ENCODE measurements around the gene ZDBF2.

DNA sequence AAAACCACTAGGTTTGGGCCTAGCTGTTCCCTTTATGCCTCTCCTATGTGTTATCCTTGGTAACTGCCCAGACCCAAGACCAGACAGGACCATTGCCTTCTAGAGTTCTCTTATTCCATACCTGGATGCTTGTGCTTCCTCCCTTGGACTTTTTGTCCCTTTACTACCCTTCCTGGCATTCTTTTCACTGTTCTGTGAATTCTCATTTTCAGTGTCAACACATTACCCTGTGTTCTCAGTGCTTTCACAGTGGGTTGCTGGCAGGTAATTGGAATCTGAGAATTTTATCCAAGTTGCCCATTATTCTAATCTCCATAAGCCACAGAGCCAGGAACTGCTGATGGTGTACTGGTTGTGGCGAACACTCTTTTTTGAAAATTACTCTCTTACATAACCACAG is 41.7 kb downstream of the ZDBF2 start:
- TF ChIP-seq ZFP30 (CRISPR knock-in tag; IDR thresholded peaks at IDR 0.05), result no peak
- TF ChIP-seq, protein P1, sequence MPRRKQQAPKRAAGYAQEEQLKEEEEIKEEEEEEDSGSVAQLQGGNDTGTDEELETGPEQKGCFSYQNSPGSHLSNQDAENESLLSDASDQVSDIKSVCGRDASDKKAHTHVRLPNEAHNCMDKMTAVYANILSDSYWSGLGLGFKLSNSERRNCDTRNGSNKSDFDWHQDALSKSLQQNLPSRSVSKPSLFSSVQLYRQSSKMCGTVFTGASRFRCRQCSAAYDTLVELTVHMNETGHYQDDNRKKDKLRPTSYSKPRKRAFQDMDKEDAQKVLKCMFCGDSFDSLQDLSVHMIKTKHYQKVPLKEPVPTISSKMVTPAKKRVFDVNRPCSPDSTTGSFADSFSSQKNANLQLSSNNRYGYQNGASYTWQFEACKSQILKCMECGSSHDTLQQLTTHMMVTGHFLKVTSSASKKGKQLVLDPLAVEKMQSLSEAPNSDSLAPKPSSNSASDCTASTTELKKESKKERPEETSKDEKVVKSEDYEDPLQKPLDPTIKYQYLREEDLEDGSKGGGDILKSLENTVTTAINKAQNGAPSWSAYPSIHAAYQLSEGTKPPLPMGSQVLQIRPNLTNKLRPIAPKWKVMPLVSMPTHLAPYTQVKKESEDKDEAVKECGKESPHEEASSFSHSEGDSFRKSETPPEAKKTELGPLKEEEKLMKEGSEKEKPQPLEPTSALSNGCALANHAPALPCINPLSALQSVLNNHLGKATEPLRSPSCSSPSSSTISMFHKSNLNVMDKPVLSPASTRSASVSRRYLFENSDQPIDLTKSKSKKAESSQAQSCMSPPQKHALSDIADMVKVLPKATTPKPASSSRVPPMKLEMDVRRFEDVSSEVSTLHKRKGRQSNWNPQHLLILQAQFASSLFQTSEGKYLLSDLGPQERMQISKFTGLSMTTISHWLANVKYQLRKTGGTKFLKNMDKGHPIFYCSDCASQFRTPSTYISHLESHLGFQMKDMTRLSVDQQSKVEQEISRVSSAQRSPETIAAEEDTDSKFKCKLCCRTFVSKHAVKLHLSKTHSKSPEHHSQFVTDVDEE (CRISPR knock-in tag; IDR thresholded peaks at IDR 0.05), result no peak

Measured in SK-N-SH treated with all-trans-retinoic acid at 6 μM for 48 hours (cell line).